ENCODE data around the gene MEGF11. TPM values are rescaled to one million over a fixed set of nuclear protein-coding genes. Genes with fewer than 3 reads are reported as not detected.

Gene MEGF11
- polyA plus RNA-seq, 3 donors = not detected

DNA sequence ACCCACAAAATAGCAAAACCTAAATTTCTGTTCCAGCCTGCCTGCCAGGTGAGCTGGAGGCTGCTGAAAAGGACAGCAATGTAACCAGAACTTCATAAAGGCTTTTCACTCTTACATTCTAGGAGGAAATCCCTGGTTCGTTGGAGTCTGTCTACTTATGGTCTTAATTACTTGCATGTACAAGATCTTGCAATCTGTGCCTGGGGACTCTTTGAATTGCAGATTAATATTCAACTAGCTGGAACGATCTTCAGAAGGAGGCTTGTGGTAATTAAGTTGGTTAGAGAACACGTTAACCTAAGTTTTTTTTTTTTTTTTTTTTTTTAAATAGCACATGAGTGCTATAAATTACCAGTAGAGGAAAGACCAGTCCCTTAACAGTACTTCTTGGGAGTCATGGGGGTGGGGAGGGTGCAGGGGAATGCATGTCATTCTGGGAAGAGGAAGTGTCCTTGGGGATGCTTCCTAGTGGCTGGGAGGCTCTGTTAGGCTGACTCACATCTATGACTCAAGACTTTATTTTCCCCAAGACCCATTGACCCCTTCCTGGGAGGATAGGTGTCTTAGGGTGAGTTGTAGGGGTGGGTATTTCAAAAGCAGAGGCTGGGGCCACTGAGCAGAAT is 244.5 kb downstream of the MEGF11 start:
- no peak overlapping the region for H3K9ac ChIP-seq (ENCODE audit: insufficient read depth, low read length, poor library complexity, severe bottlenecking)
- TF ChIP-seq, protein P1, sequence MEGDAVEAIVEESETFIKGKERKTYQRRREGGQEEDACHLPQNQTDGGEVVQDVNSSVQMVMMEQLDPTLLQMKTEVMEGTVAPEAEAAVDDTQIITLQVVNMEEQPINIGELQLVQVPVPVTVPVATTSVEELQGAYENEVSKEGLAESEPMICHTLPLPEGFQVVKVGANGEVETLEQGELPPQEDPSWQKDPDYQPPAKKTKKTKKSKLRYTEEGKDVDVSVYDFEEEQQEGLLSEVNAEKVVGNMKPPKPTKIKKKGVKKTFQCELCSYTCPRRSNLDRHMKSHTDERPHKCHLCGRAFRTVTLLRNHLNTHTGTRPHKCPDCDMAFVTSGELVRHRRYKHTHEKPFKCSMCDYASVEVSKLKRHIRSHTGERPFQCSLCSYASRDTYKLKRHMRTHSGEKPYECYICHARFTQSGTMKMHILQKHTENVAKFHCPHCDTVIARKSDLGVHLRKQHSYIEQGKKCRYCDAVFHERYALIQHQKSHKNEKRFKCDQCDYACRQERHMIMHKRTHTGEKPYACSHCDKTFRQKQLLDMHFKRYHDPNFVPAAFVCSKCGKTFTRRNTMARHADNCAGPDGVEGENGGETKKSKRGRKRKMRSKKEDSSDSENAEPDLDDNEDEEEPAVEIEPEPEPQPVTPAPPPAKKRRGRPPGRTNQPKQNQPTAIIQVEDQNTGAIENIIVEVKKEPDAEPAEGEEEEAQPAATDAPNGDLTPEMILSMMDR (IDR thresholded peaks at IDR 0.05) = no peak
- no peaks in the 10 kb centered on the region for H3K36me3 Mint-ChIP-seq
- no peak overlapping the region for H3K4me2 ChIP-seq (replicated peaks; ENCODE audit: extremely low read depth, low read length, poor library complexity, severe bottlenecking)
- H3K27me3 ChIP-seq (ENCODE audit: control insufficient read depth in 2 of 2, insufficient read depth in 2 of 2, low read length in 2 of 2) = no peaks in the 10 kb centered on the region
- H3K4me3 ChIP-seq (replicated peaks in 1 of 3; ENCODE audit: low read depth in 2 of 3, low read length in 3 of 3) = no peak overlapping the region
- peaks cover 0 to 7% (median 2%) of the 10 kb centered on the region in 3 donors for H3K27me3 Mint-ChIP-seq (ENCODE audit: low read depth in 3 of 3)
- H4K20me1 ChIP-seq (ENCODE audit: insufficient read depth, low read length) = no peaks in the 10 kb centered on the region
- H3K4me3 Mint-ChIP-seq = no peak overlapping the region
- H3K4me1 ChIP-seq (ENCODE audit: control insufficient read depth in 1 of 2, insufficient read depth in 2 of 2, low read length in 2 of 2) = no peaks in the 10 kb centered on the region
- no peaks in the 10 kb centered on the region for H3K36me3 ChIP-seq (replicated peaks in 1 of 2; ENCODE audit: control insufficient read depth in 1 of 2, insufficient read depth in 2 of 2, low read length in 2 of 2)
- no peaks in the 10 kb centered on the region for H3K4me1 Mint-ChIP-seq
- no peak overlapping the region for H3K27ac Mint-ChIP-seq
- no peak overlapping the region for H2AFZ ChIP-seq (ENCODE audit: insufficient read depth, low read depth, low read length, poor library complexity, severe bottlenecking)
- no peaks in the 10 kb centered on the region for H3K79me2 ChIP-seq (ENCODE audit: insufficient read depth, low read length)
- WGBS (ENCODE audit: insufficient coverage) = no CpG with 5 or more reads among the region's 3 CpGs
- H3K9me3 ChIP-seq (replicated peaks in 1 of 2; ENCODE audit: control insufficient read depth in 1 of 2, insufficient read depth in 1 of 2, low read length in 2 of 2) = no peaks in the 10 kb centered on the region
- DNase-seq = peak in 2 of 3 donors; percentile 4 to 65
- H3K9me3 Mint-ChIP-seq = peaks cover 0 to 1% (median 0%) of the 10 kb centered on the region in 7 donors
- intact Hi-C loops (cut with micrococcal nuclease) = no loop called here
- H3K27ac ChIP-seq (ENCODE audit: low read depth in 1 of 2, low read length in 2 of 2) = no peak overlapping the region

GRCh38 chr15:66007663-66008262 is 245.8 kb downstream of the MEGF11 start:
- no peak overlapping the region for H3K4me2 ChIP-seq (replicated peaks; ENCODE audit: extremely low read depth, low read length, poor library complexity, severe bottlenecking)
- H2AFZ ChIP-seq (ENCODE audit: insufficient read depth, low read depth, low read length, poor library complexity, severe bottlenecking) = no peak overlapping the region
- no peaks in the 10 kb centered on the region for H3K9me3 ChIP-seq (replicated peaks in 1 of 2; ENCODE audit: control insufficient read depth in 1 of 2, insufficient read depth in 1 of 2, low read length in 2 of 2)
- no peaks in the 10 kb centered on the region for H3K36me3 ChIP-seq (replicated peaks in 1 of 2; ENCODE audit: control insufficient read depth in 1 of 2, insufficient read depth in 2 of 2, low read length in 2 of 2)
- no peak overlapping the region for H3K27ac Mint-ChIP-seq
- H3K27ac ChIP-seq (ENCODE audit: low read depth in 1 of 2, low read length in 2 of 2) = no peak overlapping the region
- TF ChIP-seq, protein P1 (IDR thresholded peaks at IDR 0.05) = no peak
- H3K4me3 ChIP-seq (replicated peaks in 1 of 3; ENCODE audit: low read depth in 2 of 3, low read length in 3 of 3) = no peak overlapping the region
- no peaks in the 10 kb centered on the region for H3K4me1 ChIP-seq (ENCODE audit: control insufficient read depth in 1 of 2, insufficient read depth in 2 of 2, low read length in 2 of 2)
- intact Hi-C loops (cut with micrococcal nuclease) = no loop called here
- no peak overlapping the region for H3K4me3 Mint-ChIP-seq
- H3K27me3 Mint-ChIP-seq (ENCODE audit: low read depth in 3 of 3) = peaks cover 3 to 7% (median 3%) of the 10 kb centered on the region in 3 donors
- no peaks in the 10 kb centered on the region for H3K36me3 Mint-ChIP-seq
- H3K4me1 Mint-ChIP-seq = no peaks in the 10 kb centered on the region
- H3K27me3 ChIP-seq (ENCODE audit: control insufficient read depth in 2 of 2, insufficient read depth in 2 of 2, low read length in 2 of 2) = no peaks in the 10 kb centered on the region
- H3K79me2 ChIP-seq (ENCODE audit: insufficient read depth, low read length) = no peaks in the 10 kb centered on the region
- no peak overlapping the region for H3K9ac ChIP-seq (ENCODE audit: insufficient read depth, low read length, poor library complexity, severe bottlenecking)
- DNase-seq = no peak
- no peaks in the 10 kb centered on the region for H4K20me1 ChIP-seq (ENCODE audit: insufficient read depth, low read length)
- no peaks in the 10 kb centered on the region for H3K9me3 Mint-ChIP-seq
